Osteocyte (in vitro differentiated cells): ENCODE measurements around the gene PTPRG. TPM values are rescaled to one million over a fixed set of nuclear protein-coding genes. Genes with fewer than 3 reads are reported as not detected.

ENCODE experiments used
- DNase-seq: peaks from one replicate; pipeline ENCODE4 v3.0.0; 2021; ENCODE audit warnings: mixed read lengths; ENCODE audit not compliant: unreplicated experiment; ENCODE audit errors: extremely low spot score
- H3K27ac Mint-ChIP-seq: one replicate; pipeline ENCODE4 v1.8.0; 2021; ENCODE audit warnings: mild to moderate bottlenecking, mixed read lengths; ENCODE audit not compliant: unreplicated experiment
- H3K27me3 Mint-ChIP-seq: one replicate; pipeline ENCODE4 v1.8.0; 2021; ENCODE audit warnings: mixed read lengths; ENCODE audit not compliant: unreplicated experiment
- H3K36me3 Mint-ChIP-seq: one replicate; pipeline ENCODE4 v1.8.0; 2021; ENCODE audit warnings: mixed read lengths; ENCODE audit not compliant: unreplicated experiment
- H3K4me1 Mint-ChIP-seq: one replicate; pipeline ENCODE4 v1.8.0; 2021; ENCODE audit warnings: mixed read lengths; ENCODE audit not compliant: unreplicated experiment
- H3K4me3 Mint-ChIP-seq: one replicate; pipeline ENCODE4 v1.8.0; 2021; ENCODE audit warnings: mild to moderate bottlenecking, moderate library complexity, mixed read lengths; ENCODE audit not compliant: unreplicated experiment
- H3K9me3 Mint-ChIP-seq: one replicate; pipeline ENCODE4 v1.8.0; 2021; ENCODE audit warnings: mixed read lengths; ENCODE audit not compliant: unreplicated experiment
- CTCF ChIP-seq: fragments of 200-600 bp; sonication (generic); IDR thresholded peaks from 2 replicates; pipeline ENCODE4 v1.5.0; 2021; ENCODE audit warnings: antibody characterized with exemption, mild to moderate bottlenecking, moderate library complexity
- total RNA-seq: library from RNA; stranded (reverse); gene quantifications from 2 replicates; pipeline ENCODE4 v1.2.1, GENCODE V29; 2021

The PTPRG gene
- total RNA-seq, 1 donor from 2014 or later: 48.1 TPM

DNA sequence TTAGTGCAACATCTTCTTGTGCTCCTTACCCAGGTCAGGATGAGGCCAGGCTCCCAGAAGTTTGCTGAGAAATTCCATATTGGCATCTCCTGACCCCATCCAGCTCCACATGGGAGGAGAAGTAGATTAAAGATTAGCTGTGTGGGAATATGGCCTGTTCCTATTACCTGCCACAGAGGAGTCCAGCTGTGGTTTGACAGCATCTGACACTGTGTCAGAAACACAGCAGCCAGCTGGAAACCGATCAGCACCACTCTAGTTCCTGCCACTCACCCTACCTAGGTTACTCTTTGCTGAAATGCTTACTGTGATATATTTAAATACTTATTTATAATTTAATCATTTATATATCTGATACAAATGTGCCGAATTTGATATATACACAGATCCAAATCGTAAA, 551.7 kb downstream of the PTPRG start:
- Mint-ChIP-seq H3K4me3 (no peak overlapping the region), H3K4me1 (peaks cover 3% of the 10 kb centered on the region), H3K9me3 (peaks cover 16% of the 10 kb centered on the region), H3K27ac (no peak overlapping the region), H3K27me3 (no peaks in the 10 kb centered on the region), H3K36me3 (no peaks in the 10 kb centered on the region)
- DNase-seq: no peak
- no peak for TF ChIP-seq CTCF

DNA sequence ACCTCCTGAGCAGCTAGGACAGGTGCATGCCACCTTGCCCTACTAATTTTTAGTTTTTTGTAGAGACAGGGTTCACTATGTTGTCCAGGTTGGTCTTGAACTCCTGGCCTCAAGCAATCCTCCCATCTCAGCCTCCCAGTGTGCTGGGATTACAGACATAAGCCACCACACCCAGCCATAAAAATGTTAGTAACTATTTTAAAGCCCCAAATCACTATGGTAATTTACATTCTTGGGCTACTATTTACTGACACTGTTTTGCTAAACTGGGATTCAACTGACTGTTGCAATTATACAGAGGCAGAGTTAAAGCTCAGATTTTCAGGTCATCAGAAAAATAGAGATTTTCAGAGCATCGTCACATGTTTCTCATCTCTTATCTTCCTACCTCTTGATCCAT, 553.4 kb downstream of the PTPRG start:
- Mint-ChIP-seq H3K9me3 (peaks cover 10% of the 10 kb centered on the region), H3K36me3 (no peaks in the 10 kb centered on the region), H3K27me3 (no peaks in the 10 kb centered on the region), H3K27ac (no peak overlapping the region), H3K4me3 (no peak overlapping the region), H3K4me1 (peaks cover 4% of the 10 kb centered on the region)
- no peak for TF ChIP-seq CTCF
- no peak for DNase-seq

- Mint-ChIP-seq H3K36me3 (no peaks in the 10 kb centered on the region), H3K27ac (no peak overlapping the region), H3K27me3 (no peaks in the 10 kb centered on the region), H3K4me1 (peaks cover 2% of the 10 kb centered on the region), H3K9me3 (peaks cover 6% of the 10 kb centered on the region), H3K4me3 (no peak overlapping the region)
- no peak for TF ChIP-seq CTCF
- no peak for DNase-seq
These were observed 556.7 kb downstream of the PTPRG start for GRCh38 chr3:62117903-62118548.

- DNase-seq: no peak
- no peaks in the 10 kb centered on the region for H3K36me3 Mint-ChIP-seq
- peaks cover 2% of the 10 kb centered on the region for H3K4me1 Mint-ChIP-seq
- no peak overlapping the region for H3K4me3 Mint-ChIP-seq
- peaks cover 9% of the 10 kb centered on the region for H3K9me3 Mint-ChIP-seq
- H3K27me3 Mint-ChIP-seq: no peaks in the 10 kb centered on the region
- TF ChIP-seq CTCF: no peak
- no peak overlapping the region for H3K27ac Mint-ChIP-seq
These were observed 557.8 kb downstream of the PTPRG start for GRCh38 chr3:62119139-62119538.

GRCh38 chr3:62122819-62123218, 561.4 kb downstream of the PTPRG start:
- Mint-ChIP-seq H3K4me3 (no peak overlapping the region), H3K4me1 (peaks cover 2% of the 10 kb centered on the region), H3K27me3 (no peaks in the 10 kb centered on the region), H3K36me3 (no peaks in the 10 kb centered on the region), H3K9me3 (peaks cover 9% of the 10 kb centered on the region), H3K27ac (no peak overlapping the region)
- DNase-seq: no peak
- TF ChIP-seq CTCF: no peak
